Measurements from ENCODE around the gene CAMSAP1.
A peak's percentile ranks its signal among the peaks of the same experiment; 100 is the strongest.

Gene CAMSAP1

DNA sequence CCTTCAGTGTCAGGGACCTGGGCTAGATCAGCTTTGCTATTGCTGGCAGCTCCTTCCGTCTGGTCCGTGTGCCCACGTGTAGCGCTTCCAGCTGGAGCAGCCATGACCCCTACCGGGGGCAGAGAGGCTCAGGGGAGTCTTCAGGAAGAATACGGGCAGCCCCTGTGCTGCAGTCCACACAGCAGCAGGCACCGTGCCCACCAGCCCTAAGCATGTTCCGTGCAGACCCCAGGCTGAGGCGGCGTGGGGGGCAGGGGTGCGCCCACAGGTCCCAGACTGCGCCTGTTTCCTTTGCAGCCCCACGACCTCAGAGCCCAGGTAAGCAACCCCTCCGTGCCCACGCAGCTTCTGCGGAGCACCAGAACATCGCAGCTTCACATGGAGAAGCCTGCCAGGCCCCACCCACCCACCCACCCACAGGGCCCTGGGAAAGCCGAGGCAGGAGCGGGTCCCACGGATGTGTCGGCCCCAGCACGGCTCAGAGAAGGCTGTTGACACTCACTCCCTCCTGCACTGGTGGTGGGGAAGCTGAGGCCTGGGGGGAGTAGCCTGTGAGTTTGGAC lies 122.3 kb downstream of the CAMSAP1 start:
- POLR2A ChIA-PET = interaction anchor here (0.6 kb wide), 1 partner anchor 326 kb away, joined by 3 read pairs; no protein-coding TSS in a partner anchor
- H3K4me3 ChIP-seq (ENCODE audit: low read depth, low read length) = no peak overlapping the region
- no peaks in the 10 kb centered on the region for H3K36me3 ChIP-seq (ENCODE audit: control insufficient read depth in 2 of 2, insufficient read depth in 1 of 2, low read length in 2 of 2)
- TF ChIP-seq ZNF677 (tag by site-specific recombination; IDR thresholded peaks at IDR 0.05) (no peak), ZFHX2 (tag by site-specific recombination; conservative IDR thresholded peaks at IDR 0.05) (peak; percentile 58)
- CTCF ChIA-PET = interaction anchor here (0.9 kb wide), 1 partner anchor 13 kb away, joined by 3 read pairs; no protein-coding TSS in a partner anchor
- no peaks in the 10 kb centered on the region for H3K9me3 ChIP-seq (ENCODE audit: control insufficient read depth, insufficient read depth, low read depth, low read length)
- H3K27ac ChIP-seq (ENCODE audit: extremely low read depth, low read depth, low read length) = no peak overlapping the region
- no peaks in the 10 kb centered on the region for H3K4me1 ChIP-seq (ENCODE audit: control insufficient read depth, insufficient read depth, low read length)

DNA sequence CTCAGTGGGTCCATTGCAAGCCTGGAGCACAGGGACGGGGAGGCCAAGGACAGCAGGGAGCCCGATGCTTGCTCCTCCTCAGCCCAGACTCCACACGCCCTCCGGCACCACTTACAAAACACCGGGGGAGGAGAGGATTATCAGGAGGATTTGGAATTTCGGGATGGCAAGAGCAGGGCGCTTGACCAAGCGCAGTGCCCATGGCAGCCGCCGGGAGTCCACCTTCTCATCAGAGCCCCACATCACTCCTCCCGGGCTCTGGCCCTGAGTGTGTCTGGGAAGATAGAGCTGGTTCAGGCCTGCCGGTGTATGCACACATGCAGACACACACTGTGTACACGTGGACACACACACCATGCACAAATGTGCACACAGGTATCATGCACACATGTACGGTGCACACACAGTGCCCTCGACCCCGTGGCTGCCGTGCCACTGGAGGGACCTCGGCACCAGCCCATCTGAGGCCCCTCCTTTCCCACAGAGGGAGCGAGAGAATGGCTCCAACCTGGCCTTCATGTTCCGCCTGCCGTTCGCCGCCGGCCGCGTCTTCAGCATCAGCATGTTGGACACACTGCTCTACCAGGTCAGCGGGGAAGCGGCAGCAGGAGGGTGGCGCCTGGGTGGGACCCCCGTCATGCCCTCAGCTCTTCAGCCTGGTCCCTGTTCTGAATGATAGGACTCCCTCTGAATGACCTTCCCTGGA lies 123.7 kb downstream of the CAMSAP1 start:
- Histone ChIP-seq H3K4me3 (ENCODE audit: low read depth, low read length) (no peak overlapping the region), H3K9me3 (ENCODE audit: control insufficient read depth, insufficient read depth, low read depth, low read length) (no peaks in the 10 kb centered on the region), H3K36me3 (ENCODE audit: control insufficient read depth in 2 of 2, insufficient read depth in 1 of 2, low read length in 2 of 2) (no peaks in the 10 kb centered on the region), H3K27ac (ENCODE audit: extremely low read depth, low read depth, low read length) (no peak overlapping the region), H3K4me1 (ENCODE audit: control insufficient read depth, insufficient read depth, low read length) (no peaks in the 10 kb centered on the region)
- ChIA-PET POLR2A (no interaction called here), CTCF (interaction anchor here (0.6 to 0.8 kb wide), 3 partner anchors 148 to 631 kb away, joined by 3 read pairs; no protein-coding TSS in a partner anchor)
- no peak for TF ChIP-seq ZNF621 (tag by site-specific recombination; IDR thresholded peaks at IDR 0.05)
- TF ChIP-seq OSR2 (tag by site-specific recombination; IDR thresholded peaks at IDR 0.05) = no peak
- no peak for TF ChIP-seq ZNF292 (tag by site-specific recombination; IDR thresholded peaks at IDR 0.05; ENCODE audit: borderline replicate concordance, low read depth)
- TF ChIP-seq ZNF837 (tag by site-specific recombination; IDR thresholded peaks at IDR 0.05) = no peak
- TF ChIP-seq, protein P1, sequence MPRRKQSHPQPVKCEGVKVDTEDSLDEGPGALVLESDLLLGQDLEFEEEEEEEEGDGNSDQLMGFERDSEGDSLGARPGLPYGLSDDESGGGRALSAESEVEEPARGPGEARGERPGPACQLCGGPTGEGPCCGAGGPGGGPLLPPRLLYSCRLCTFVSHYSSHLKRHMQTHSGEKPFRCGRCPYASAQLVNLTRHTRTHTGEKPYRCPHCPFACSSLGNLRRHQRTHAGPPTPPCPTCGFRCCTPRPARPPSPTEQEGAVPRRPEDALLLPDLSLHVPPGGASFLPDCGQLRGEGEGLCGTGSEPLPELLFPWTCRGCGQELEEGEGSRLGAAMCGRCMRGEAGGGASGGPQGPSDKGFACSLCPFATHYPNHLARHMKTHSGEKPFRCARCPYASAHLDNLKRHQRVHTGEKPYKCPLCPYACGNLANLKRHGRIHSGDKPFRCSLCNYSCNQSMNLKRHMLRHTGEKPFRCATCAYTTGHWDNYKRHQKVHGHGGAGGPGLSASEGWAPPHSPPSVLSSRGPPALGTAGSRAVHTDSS (tag by site-specific recombination; IDR thresholded peaks at IDR 0.05) = no peak
- TF ChIP-seq ZNF501 (tag by site-specific recombination; IDR thresholded peaks at IDR 0.05) = no peak
- TF ChIP-seq TRIM28 (IDR thresholded peaks at IDR 0.05; ENCODE audit: borderline replicate concordance, low read length) = no peak
- TF ChIP-seq, protein P2, sequence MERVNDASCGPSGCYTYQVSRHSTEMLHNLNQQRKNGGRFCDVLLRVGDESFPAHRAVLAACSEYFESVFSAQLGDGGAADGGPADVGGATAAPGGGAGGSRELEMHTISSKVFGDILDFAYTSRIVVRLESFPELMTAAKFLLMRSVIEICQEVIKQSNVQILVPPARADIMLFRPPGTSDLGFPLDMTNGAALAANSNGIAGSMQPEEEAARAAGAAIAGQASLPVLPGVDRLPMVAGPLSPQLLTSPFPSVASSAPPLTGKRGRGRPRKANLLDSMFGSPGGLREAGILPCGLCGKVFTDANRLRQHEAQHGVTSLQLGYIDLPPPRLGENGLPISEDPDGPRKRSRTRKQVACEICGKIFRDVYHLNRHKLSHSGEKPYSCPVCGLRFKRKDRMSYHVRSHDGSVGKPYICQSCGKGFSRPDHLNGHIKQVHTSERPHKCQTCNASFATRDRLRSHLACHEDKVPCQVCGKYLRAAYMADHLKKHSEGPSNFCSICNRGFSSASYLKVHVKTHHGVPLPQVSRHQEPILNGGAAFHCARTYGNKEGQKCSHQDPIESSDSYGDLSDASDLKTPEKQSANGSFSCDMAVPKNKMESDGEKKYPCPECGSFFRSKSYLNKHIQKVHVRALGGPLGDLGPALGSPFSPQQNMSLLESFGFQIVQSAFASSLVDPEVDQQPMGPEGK (tag by site-specific recombination; IDR thresholded peaks at IDR 0.05) = no peak
- TF ChIP-seq, protein P3, sequence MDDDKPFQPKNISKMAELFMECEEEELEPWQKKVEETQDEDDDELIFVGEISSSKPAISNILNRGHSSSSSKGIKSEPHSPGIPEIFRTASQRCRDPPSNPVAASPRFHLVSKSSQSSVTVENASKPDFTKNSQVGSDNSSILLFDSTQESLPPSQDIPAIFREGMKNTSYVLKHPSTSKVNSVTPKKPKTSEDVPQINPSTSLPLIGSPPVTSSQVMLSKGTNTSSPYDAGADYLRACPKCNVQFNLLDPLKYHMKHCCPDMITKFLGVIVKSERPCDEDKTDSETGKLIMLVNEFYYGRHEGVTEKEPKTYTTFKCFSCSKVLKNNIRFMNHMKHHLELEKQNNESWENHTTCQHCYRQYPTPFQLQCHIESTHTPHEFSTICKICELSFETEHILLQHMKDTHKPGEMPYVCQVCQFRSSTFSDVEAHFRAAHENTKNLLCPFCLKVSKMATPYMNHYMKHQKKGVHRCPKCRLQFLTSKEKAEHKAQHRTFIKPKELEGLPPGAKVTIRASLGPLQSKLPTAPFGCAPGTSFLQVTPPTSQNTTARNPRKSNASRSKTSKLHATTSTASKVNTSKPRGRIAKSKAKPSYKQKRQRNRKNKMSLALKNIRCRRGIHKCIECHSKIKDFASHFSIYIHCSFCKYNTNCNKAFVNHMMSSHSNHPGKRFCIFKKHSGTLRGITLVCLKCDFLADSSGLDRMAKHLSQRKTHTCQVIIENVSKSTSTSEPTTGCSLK (tag by site-specific recombination; IDR thresholded peaks at IDR 0.05) = no peak
- no peak for TF ChIP-seq SP7 (tag by site-specific recombination; IDR thresholded peaks at IDR 0.05)
- no peak for TF ChIP-seq ZFP3 (tag by site-specific recombination; IDR thresholded peaks at IDR 0.05; ENCODE audit: low read depth)
- no peak for TF ChIP-seq ZNF146 (tag by site-specific recombination; IDR thresholded peaks at IDR 0.05)
- no peak for TF ChIP-seq ZNF391 (tag by site-specific recombination; IDR thresholded peaks at IDR 0.05; ENCODE audit: borderline replicate concordance, low read depth)
- TF ChIP-seq, protein P4, sequence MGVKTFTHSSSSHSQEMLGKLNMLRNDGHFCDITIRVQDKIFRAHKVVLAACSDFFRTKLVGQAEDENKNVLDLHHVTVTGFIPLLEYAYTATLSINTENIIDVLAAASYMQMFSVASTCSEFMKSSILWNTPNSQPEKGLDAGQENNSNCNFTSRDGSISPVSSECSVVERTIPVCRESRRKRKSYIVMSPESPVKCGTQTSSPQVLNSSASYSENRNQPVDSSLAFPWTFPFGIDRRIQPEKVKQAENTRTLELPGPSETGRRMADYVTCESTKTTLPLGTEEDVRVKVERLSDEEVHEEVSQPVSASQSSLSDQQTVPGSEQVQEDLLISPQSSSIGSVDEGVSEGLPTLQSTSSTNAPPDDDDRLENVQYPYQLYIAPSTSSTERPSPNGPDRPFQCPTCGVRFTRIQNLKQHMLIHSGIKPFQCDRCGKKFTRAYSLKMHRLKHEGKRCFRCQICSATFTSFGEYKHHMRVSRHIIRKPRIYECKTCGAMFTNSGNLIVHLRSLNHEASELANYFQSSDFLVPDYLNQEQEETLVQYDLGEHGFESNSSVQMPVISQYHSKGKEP (tag by site-specific recombination; IDR thresholded peaks at IDR 0.05) = no peak
- no peak for TF ChIP-seq ZNF548 (tag by site-specific recombination; IDR thresholded peaks at IDR 0.05)
- TF ChIP-seq, protein P5, sequence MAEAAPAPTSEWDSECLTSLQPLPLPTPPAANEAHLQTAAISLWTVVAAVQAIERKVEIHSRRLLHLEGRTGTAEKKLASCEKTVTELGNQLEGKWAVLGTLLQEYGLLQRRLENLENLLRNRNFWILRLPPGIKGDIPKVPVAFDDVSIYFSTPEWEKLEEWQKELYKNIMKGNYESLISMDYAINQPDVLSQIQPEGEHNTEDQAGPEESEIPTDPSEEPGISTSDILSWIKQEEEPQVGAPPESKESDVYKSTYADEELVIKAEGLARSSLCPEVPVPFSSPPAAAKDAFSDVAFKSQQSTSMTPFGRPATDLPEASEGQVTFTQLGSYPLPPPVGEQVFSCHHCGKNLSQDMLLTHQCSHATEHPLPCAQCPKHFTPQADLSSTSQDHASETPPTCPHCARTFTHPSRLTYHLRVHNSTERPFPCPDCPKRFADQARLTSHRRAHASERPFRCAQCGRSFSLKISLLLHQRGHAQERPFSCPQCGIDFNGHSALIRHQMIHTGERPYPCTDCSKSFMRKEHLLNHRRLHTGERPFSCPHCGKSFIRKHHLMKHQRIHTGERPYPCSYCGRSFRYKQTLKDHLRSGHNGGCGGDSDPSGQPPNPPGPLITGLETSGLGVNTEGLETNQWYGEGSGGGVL (tag by site-specific recombination; IDR thresholded peaks at IDR 0.05) = no peak
- TF ChIP-seq KLF16 (tag by site-specific recombination; IDR thresholded peaks at IDR 0.05) = no peak
- TF ChIP-seq, protein P6, sequence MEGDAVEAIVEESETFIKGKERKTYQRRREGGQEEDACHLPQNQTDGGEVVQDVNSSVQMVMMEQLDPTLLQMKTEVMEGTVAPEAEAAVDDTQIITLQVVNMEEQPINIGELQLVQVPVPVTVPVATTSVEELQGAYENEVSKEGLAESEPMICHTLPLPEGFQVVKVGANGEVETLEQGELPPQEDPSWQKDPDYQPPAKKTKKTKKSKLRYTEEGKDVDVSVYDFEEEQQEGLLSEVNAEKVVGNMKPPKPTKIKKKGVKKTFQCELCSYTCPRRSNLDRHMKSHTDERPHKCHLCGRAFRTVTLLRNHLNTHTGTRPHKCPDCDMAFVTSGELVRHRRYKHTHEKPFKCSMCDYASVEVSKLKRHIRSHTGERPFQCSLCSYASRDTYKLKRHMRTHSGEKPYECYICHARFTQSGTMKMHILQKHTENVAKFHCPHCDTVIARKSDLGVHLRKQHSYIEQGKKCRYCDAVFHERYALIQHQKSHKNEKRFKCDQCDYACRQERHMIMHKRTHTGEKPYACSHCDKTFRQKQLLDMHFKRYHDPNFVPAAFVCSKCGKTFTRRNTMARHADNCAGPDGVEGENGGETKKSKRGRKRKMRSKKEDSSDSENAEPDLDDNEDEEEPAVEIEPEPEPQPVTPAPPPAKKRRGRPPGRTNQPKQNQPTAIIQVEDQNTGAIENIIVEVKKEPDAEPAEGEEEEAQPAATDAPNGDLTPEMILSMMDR (tag by site-specific recombination; IDR thresholded peaks at IDR 0.05) = no peak
- no peak for TF ChIP-seq KLF1 (tag by site-specific recombination; IDR thresholded peaks at IDR 0.05)
